KG1 (cell line): ENCODE results near the gene ATP6V1G3.
"Not testable (repeated sequence)": the region's sequence is repeated elsewhere in the genome, so short reads cannot be mapped to it uniquely, and the experiment has no call there.

Source experiments
- DNase-seq: peaks from one replicate; lab custom pipeline; 2025; lab: John Stamatoyannopoulos, UW

Gene ATP6V1G3

DNA sequence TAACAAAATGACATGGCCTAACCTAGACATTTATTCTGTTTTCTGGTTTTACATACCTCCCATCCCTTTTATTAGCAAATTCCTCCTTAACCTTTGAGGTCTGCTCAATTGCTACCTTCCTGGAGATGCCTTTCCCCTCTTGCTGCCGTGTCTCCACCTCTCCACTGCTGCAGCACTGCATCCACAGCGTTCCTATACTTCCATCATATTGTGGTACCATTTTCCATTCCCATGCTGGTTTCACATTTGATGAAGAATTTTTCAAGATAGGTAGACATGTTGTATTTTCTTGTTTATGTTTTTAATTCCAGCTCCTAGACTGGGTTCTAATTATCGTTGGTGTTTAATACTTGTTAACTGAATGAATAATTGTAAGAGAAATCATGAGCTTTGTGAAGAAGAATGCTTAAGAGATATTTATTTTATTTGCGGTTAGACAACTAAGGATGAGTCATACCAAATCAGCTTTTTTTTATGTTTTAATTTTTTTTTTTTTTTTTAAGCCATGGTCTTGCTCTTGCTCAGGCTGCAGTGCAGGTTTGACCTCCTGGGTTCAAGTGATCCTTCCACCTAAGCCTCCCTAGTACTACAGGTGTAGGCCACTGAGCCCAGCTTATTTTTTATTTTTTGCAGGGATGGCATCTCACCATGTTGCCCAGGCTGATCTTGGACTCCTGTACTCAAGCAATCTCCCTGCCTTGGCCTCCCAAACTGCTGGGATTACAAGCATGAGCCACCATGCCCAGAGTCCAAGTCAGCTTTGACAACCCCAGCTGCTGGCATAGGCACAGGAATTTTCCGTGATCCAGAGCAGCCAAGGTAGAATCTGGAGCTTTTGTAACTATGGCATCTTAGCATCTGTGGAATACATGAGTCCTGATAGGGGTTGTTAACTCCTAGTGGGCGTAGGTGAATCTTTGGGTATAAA lies 44.0 kb downstream of the ATP6V1G3 start:
- no peak for DNase-seq

DNA sequence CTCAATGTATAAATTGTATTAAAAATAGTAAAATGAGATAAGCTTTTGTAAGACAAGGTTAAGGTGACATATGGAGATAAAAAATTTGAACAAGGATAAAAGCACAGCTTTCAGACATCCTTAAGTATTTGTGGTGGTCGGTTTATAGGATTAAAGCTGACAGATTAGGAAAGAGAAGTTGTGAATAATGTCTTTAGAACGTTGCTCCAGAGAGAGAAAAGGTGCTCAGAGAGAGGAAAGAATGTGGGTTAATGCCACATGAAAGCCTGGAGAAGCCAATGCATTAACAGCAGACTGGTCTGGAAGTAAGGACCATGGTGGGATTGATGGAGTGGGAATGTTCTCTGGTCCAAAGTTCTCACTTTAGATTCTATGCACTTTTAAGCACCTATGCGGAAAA lies 44.8 kb downstream of the ATP6V1G3 start:
- no peak for DNase-seq

DNA sequence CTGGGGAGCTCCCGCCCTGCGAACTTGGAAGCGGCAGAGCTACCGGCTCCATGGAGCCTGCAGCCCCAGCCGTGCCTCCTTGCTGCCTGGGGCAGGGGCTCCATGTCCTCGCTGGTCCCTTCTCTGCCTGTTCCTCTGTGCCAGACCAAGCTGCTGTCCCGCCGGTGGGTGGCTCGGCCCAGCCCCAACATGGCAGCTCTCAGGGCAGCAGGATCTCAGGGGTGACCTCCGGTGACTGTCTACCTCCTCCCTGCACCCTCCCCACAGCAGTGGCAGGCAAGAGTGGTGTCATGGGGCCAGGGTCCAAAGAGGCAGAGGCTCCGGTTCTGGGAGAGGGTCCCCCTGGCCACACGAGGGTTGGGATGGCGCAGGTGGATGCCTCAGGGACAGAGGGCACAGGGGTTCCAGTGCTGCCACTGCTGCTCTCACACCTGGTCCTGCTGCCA lies 45.8 kb downstream of the ATP6V1G3 start:
- DNase-seq = no peak

DNA sequence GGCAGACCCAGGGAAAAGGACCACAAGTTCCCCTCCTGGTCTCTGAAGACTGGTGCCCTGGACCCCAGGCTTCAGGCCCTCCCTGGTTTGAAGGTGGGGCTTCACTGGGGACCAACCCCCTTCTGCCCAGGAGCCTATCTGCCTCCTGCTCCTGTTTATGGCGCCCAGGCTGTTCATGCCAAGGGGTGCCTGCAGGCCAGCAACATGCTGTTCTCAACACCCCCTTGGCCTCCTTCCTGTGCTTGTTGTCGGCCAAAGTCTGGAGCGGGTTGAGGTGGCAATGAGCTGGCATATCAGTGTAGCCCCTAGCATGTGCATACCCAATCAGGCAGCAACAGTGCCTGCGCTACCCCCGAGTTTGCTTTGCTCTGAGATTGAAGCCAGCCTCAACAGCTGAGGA lies 46.3 kb downstream of the ATP6V1G3 start:
- no peak for DNase-seq

DNA sequence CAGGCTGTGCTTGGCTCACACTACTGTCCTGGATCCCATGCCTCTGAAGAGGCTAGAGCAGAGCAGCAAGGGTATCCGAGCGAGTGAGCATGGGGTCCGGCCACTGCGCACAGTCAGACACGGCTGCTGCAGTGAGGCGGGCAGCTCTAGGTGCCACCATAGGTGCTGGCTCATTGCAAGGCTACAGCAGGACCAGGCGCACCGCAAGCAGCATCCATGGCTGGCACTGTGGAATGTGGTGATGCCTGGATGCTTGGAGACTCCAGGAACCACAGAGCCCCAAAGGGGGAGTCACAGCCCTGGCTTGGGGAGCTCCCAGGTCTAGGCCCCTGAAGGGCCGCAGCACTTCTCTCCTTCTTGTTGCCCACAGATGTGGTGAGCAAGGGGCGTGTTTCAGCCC lies 47.2 kb downstream of the ATP6V1G3 start:
- DNase-seq = no peak

DNA sequence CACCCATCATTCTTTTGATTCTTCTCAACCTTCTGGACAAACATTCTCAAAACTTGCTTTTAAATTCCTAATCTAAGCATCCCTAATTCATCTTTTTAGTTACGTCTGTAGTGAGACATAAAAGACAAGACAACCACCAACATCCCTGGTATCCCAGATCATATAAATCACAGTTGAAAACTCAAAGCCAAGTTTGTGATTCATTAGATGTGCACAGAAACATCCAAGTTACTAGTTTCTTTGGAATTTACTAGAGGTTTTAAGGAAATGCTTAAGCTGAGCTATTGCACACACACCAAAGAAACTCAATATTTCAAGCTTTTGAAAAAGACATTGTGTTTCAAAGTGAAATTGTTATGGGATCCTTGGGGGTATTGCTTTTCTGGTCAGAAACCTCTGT lies 47.6 kb downstream of the ATP6V1G3 start:
- no peak for DNase-seq

DNA sequence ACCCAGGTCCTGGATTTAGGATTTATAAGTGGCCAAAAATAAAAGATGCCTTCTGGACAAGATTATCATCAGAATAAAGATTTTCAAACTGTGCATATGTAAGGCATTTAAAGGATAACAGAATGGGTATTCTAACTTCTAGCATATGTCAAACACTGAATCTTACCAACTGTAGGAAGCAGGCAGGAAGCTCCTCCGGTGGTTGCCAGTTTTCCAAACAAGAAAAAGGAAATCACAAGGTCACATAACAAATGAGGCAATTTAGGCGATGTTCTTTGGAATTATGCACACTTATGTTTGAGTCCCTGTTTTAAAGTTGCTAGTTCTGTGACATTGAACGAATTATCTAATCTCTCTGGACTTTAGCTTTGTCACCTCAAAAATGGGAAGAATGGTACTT lies 48.9 kb downstream of the ATP6V1G3 start:
- no peak for DNase-seq

DNA sequence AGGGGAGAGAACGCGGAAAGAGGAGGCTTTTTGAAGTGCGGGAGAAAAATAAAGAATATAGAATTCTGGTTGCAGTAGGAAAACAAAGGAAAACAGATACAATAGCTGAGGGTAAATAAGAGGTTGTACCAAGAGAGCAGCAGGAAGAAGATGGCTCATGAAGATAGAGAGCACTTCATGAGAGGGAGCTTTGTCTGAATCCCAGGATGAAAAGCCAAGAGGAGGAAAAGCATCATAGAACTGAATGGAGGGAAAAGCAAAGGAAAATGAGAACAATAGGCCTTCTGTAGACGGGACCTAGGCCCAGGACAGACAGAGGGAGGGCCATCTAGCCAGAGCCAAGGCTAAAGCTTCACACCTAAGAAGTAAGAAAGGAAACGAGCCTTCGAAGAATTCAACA lies 49.5 kb downstream of the ATP6V1G3 start:
- no peak for DNase-seq

DNA sequence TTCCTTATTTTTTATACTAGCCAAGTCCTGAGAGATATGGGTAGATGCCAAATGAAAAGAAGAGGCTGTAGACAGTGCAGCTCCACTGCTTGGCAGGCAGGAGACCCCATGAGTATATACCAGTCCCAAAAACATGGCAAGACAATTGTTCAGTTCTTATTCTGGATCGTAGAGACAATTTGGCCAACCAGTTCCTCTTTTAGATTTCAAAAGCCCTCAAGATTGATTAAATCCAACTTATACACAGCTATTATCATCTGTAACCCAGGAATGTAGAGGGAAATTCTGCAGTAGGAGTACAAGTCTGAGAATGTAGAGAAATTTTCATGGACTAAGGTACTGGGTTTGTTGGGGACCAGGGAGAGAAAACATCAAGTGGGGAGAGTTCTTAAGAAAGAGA lies 50.3 kb downstream of the ATP6V1G3 start:
- DNase-seq = no peak

DNA sequence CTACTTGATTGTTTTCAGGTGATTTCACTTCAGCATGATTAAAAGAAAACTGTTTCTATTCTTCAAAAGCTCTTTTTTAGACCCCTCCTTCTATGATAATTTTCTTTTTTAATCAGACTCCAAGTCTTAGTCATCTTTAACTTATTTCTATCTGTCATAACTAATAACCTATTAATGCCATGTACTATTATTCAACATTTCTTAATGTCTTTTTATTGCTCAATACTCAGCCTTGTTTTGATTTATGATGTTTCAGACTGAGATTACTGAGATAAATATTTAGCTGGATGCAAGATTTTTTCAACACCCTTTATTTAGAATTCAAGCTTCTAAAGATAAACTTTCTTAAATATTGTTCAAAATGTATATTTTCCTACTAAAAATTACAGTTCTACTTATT lies 53.6 kb downstream of the ATP6V1G3 start:
- no peak for DNase-seq

DNA sequence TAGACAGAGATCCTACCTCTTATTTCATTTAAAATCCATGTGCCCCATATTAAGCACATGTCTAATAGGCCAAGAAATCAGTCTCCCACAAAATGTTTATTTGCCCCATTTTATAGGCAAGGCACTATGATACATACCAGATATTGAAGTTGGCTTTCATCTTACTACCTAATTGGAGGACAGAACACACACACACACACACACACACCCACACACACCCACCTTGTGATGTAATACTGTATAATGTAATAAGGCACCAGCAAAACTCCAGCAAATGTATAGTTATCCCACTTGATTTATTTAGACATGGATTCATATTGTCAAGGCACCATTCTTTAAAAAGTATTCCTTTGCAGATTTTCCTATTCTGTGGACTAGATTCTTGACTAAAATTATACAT lies 56.8 kb downstream of the ATP6V1G3 start:
- no peak for DNase-seq

DNA sequence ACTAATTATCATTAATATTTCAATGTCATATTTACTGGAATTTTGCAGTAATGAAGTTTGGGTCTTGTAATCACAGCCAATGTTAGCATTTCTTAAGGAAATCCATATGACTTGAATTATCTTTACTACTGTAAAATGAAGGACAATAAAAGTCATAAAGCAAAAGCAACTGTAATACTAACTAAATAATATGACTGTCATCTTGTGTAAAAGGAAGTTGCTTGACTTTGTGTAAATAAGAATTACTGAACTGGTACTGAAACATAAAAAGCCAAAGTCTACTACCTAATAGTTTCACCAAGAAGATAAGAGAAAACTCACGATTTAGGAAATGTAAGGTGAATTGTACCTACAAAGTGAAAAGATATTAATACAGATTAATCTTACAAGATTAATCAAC lies 57.5 kb downstream of the ATP6V1G3 start:
- no peak for DNase-seq

DNA sequence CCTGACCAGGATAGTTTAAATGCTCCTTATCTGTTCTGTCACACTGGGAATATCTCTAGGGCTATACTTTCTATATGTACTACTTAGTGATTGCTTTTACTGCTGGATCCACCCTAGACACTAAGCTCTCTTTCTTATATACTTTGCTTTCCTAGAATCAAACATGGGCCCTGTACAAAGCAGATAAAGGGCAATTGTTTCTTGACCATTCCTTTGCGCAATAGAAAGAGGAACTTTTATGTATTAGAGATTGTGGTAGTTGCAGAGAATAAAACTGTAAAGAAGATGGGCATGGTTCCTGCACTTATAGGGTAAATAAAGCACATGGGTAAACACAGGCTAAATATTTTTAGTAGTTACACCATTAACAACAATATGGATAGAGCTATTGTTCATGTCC lies 58.8 kb downstream of the ATP6V1G3 start:
- no peak for DNase-seq

DNA sequence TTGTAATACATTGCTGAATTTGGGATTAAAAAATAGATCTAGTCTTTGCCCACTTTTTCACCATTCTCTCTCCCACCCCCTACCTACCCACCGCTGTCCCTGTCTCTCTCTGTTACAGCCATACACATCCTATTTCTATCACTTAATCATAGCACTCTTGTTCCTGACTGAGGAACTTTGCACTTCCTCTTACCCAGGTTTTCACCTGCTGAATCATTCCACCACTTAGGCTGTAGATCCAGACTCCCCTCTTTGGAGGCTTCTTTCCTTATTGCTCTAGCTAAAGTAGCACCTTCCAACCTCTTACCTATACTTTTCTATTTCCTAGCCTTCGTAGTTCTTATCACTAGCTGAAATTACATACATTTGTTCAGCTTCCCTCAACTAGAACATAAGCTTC lies 59.6 kb downstream of the ATP6V1G3 start:
- no peak for DNase-seq

DNA sequence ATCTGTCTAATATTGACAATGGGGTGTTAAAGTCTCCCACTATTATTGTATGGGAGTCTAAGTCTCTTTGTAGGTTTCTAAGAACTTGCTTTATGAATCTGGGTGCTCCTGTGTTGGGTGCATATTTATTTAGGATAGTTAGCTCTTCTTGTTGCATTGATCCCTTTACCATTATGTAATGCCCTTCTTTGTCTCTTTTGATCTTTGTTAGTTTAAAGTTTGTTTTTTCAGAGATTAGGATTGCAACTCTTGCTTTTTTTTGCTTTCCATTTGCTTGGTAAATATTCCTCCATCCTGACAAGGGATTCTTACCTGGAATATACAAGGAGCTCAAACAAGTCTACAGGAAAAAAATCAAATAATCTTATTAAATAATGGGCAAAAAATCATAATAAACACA lies 63.1 kb downstream of the ATP6V1G3 start:
- DNase-seq = not testable (repeated sequence)
